Umbilical cord (tissue), 2 donors: ENCODE measurements around the gene PARG. TPM values are rescaled to one million over a fixed set of nuclear protein-coding genes. Genes with fewer than 3 reads are reported as not detected.
"Not testable (repeated sequence)": the region's sequence is repeated elsewhere in the genome, so short reads cannot be mapped to it uniquely, and the experiment has no call there.

Source experiments
- DNase-seq: peaks from one replicate; pipeline ENCODE4 v3.0.0-alpha.2; 2015; ENCODE audit warnings: low spot score
- total RNA-seq: library from RNA; depleted of rRNA; stranded (reverse); fragments of >200 nt; gene quantifications from one replicate; pipeline ENCODE4 v1.2.3, GENCODE V29; 2014; ENCODE audit warnings: low replicate concordance; ENCODE audit not compliant: insufficient read depth

The PARG gene
- total RNA-seq, 1 donor from 2014 or later = 70.3 TPM

GRCh38 chr10:49903829-49904228 is 38.0 kb downstream of the PARG start:
- not testable (repeated sequence) for DNase-seq

DNA sequence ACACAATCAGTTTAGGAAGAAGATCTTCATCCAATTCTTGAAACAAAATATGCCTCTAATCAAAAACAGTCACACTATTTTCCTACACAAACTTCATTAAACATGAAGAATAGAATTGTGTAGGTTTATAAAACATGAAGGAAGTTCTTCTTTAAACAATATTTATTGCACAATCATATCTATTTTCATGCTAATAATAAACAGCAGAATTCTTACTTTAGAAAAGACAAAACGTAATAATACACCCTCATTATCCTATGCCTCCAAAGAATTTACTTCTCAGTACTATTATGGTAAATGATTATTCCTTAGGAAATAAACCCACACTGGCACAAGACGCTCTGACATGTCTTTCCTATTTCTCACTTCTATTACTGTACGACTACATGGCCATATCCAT is 41.4 kb downstream of the PARG start:
- not testable (repeated sequence) for DNase-seq

GRCh38 chr10:49899999-49900398 is 41.8 kb downstream of the PARG start:
- not testable (repeated sequence) for DNase-seq

GRCh38 chr10:49890025-49890424 is 51.8 kb downstream of the PARG start:
- DNase-seq = not testable (repeated sequence)

DNA sequence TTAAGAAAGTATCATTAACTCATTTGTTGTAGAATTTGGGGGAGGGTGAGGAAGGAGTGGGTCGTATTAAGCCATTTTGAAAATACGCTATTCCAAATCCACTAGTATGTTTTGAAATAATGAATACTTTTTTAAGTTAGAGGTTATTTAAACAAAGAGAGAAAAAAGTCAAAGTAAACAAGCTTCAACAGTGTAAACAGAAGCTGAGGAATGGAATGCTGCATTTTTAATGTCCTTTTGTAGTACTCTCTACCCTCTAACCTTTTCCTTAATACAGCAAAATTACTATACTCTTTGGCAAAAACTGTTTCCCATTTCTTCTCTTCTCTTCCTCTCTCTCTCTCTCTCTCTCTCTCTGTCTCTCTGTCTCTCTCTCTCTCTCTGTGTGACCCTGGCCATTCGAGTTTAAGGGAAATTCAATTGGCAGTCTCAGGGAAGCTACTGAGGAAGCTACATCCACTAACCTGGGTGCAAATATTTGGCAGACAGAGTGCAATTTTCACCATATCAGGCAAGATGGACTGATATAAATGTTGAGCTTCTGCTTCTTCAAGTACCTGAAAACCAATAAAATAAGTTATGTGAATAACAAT is 57.0 kb downstream of the PARG start:
- DNase-seq = not testable (repeated sequence)

- DNase-seq = not testable (repeated sequence)
Observed at GRCh38 chr10:49883852-49884251, 58.0 kb downstream of the PARG start.

GRCh38 chr10:49882327-49882726 is 59.5 kb downstream of the PARG start:
- DNase-seq = not testable (repeated sequence)

DNA sequence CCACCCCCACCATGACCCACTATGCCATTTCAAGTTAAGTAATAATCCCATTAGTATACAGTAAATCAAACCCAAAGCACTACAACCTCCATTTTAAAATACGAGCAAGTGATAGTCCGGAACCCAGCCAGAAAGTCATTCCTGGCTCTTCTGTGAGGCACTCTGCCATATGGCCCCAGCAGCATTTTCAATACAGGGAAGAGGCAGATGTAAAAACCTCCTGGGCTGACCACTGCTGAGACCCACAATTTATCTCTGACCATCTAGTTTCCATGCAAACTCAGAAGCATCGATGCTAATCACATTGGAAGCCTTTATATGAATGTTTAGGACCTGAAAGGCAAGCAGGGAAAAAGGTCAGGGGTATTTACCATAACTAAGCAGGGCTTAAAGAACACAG is 69.1 kb downstream of the PARG start:
- DNase-seq = not testable (repeated sequence)

GRCh38 chr10:49871462-49871861 is 70.4 kb downstream of the PARG start:
- DNase-seq = not testable (repeated sequence)

DNA sequence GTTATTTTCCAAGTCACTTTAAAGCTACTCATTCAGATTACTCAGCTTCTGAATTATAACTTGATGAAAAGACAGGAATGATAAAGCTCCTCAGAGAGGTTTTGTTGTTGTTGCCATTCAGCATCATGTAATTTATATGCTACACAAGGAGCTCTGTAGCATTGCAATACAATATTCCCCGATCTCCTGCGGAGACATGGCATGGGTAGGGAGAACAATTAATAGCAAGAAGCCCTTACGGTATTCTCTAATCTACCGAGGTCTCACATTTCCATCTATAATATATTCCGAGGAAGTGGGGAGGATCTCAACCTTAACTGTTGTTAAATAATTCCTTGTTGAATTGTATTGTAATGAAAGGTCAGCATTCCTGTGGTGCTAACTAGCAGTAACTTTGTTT is 81.9 kb downstream of the PARG start:
- not testable (repeated sequence) for DNase-seq

GRCh38 chr10:49858697-49859382 is 83.0 kb downstream of the PARG start:
- not testable (repeated sequence) for DNase-seq

DNA sequence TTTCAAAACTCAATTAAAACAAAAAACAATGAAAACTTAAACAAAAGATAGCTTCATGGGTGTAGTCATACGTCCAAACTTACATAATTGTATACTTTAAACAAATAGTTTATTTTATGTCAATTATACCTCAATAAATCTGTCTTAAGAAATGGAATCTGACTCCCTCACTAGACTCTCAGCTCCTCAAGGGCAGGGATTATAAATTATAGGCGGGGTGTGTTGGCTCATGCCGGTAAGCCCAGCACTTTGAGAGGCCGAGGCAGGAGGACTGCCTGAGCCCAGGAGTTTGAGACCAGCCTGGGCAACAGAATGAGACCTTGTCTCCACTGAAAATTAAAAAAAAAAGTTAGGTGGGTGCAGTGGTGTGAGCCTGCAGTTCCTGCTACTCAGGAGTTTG is 92.3 kb downstream of the PARG start:
- not testable (repeated sequence) for DNase-seq

GRCh38 chr10:49844775-49845595 is 96.8 kb downstream of the PARG start:
- no peak for DNase-seq

GRCh38 chr10:49842333-49842628 is 99.5 kb downstream of the PARG start:
- not testable (repeated sequence) for DNase-seq

DNA sequence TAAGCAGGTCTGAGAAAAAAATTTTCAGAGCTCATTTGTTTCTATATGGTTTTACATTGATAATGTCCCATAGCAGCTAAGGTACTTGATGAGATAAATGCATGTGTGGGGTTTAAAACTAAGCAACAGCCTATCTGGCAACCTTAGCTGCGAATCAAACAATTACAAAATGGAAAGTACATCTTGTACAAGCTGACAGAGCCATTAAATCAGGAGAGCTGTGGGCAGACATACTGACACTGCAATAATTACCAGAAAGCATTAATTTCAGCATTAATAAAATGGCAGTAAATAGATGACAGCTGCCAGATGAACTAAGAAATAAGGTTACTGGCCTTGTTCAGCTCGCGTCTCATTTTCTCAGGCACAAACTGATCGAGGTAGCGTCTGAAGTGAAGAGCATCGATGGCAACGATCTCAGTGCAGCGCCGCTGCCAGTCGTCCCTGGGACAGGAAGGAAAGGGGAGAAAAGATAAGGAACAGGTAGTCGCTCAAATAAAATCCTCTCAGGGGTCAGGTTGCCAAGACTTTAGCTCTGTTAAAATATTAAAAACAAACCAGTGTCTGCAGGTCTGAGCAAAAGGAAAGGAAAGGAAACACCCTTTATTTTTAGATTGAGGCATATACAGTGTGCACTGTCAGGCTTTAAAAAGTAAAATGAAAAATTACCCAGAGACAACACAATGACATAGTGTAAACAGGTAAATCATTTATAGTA is 100.1 kb downstream of the PARG start:
- DNase-seq = no peak

DNA sequence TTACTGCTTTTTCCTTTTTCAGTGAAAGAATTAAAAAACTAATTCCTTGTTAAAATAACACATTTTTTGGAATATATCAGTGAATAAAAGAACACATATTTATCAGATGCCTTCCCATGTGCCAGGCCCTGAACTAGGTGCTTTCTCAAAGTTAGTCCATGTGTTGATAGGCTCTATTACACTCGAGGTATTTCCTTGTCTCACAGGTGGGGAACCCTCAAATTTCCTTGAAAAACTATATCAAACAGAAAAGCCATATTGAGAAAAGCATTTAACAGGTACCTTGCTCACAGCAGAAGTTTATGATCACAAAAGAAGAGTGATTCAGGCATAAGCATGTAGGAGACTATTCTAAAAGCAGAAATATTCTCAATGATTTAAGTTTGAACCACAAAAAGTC is 104.1 kb downstream of the PARG start:
- DNase-seq = no peak

DNA sequence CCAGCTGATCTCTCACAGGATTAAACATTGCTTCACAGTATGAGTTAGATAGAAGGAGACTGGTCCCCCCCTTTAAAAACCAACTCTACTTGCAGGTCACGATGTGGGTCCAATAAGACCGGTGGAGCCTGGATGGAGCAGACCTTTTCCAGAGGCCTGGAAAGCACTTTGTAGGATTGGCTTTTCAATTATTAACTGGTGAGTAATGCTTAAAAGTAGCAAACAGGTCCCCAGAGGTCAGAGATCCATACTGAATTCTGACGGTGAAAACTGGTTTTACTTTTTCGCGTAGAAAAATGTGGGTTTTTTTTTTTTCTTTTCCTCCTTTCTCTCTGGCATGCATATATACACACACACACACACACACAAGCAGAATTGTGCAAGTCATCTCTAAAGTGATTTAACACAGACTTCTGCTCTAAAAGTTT is 104.8 kb downstream of the PARG start:
- peak; percentile 69 for DNase-seq

- DNase-seq = peak; percentile 75
Observed at GRCh38 chr10:49834976-49835375, 106.9 kb downstream of the PARG start.

- DNase-seq = no peak
Observed at GRCh38 chr10:49834201-49834600, 107.6 kb downstream of the PARG start.

- DNase-seq = no peak
Observed at GRCh38 chr10:49833168-49833567, 108.7 kb downstream of the PARG start.

GRCh38 chr10:49831352-49832035 is 110.3 kb downstream of the PARG start:
- DNase-seq = peak; percentile 77
